ENCODE measurements around the gene NUTM2G.
"Not testable (repeated sequence)": the region's sequence is repeated elsewhere in the genome, so short reads cannot be mapped to it uniquely, and the experiment has no call there.

Gene NUTM2G

GRCh38 chr9:96942181-96942580, 13.5 kb downstream of the NUTM2G start:
- DNase-seq = not testable (repeated sequence)

GRCh38 chr9:96949346-96949745, 20.7 kb downstream of the NUTM2G start:
- not testable (repeated sequence) for DNase-seq

- DNase-seq = not testable (repeated sequence)
Observed at GRCh38 chr9:96950539-96950938, 21.9 kb downstream of the NUTM2G start.

GRCh38 chr9:96967591-96967990, 38.9 kb downstream of the NUTM2G start:
- not testable (repeated sequence) for DNase-seq

GRCh38 chr9:96972552-96972951, 43.9 kb downstream of the NUTM2G start:
- DNase-seq = not testable (repeated sequence)

- DNase-seq = not testable (repeated sequence)
Observed at GRCh38 chr9:96974037-96974436, 45.4 kb downstream of the NUTM2G start.

- not testable (repeated sequence) for DNase-seq
Observed at GRCh38 chr9:96983496-96984122, 55.0 kb downstream of the NUTM2G start.

- not testable (repeated sequence) for DNase-seq
Observed at GRCh38 chr9:96984139-96984538, 55.5 kb downstream of the NUTM2G start.

- DNase-seq = not testable (repeated sequence)
Observed at GRCh38 chr9:96984887-96985286, 56.2 kb downstream of the NUTM2G start.

Measured in effector CD4-positive, alpha-beta T cell (primary cell).